GM21390 (cell line): Measurements from ENCODE around the gene HDAC7.

Experiments
- ATAC-seq: cut with Tn5 transposase; IDR thresholded peaks from one replicate; pipeline ENCODE4 v1.9.1; 2021; ENCODE audit not compliant: unreplicated experiment

The HDAC7 gene

GRCh38 chr12:47782372-47782770 is 37.3 kb downstream of the HDAC7 start:
- no peak for ATAC-seq

GRCh38 chr12:47781479-47782371 is 38.0 kb downstream of the HDAC7 start:
- ATAC-seq = no peak

- no peak for ATAC-seq
Observed at GRCh38 chr12:47779943-47780504, 39.7 kb downstream of the HDAC7 start.

GRCh38 chr12:47779301-47779942 is 40.3 kb downstream of the HDAC7 start:
- ATAC-seq = peak; percentile 81

- ATAC-seq = no peak
Observed at GRCh38 chr12:47778881-47779280, 40.8 kb downstream of the HDAC7 start.

GRCh38 chr12:47777741-47778558 is 41.8 kb downstream of the HDAC7 start:
- no peak for ATAC-seq

- no peak for ATAC-seq
Observed at GRCh38 chr12:47777151-47777550, 42.6 kb downstream of the HDAC7 start.

- no peak for ATAC-seq
Observed at GRCh38 chr12:47776471-47777143, 43.1 kb downstream of the HDAC7 start.

GRCh38 chr12:47775100-47775911 is 44.4 kb downstream of the HDAC7 start:
- no peak for ATAC-seq

- no peak for ATAC-seq
Observed at GRCh38 chr12:47774663-47775062, 45.0 kb downstream of the HDAC7 start.

- no peak for ATAC-seq
Observed at GRCh38 chr12:47773858-47774580, 45.7 kb downstream of the HDAC7 start.

GRCh38 chr12:47773062-47773857 is 46.4 kb downstream of the HDAC7 start, which contains the start of gene SLC48A1:
TSS of gene SLC48A1 (plus strand) at chr12:47773238. CDS start at chr12:47773305, 67 bp downstream.
- peak; percentile 79 for ATAC-seq

- no peak for ATAC-seq
Observed at GRCh38 chr12:47772738-47773061, 47.0 kb downstream of the HDAC7 start.

- no peak for ATAC-seq
Observed at GRCh38 chr12:47772094-47772660, 47.5 kb downstream of the HDAC7 start.

GRCh38 chr12:47771304-47771703 is 48.4 kb downstream of the HDAC7 start:
- ATAC-seq = no peak

- ATAC-seq = no peak
Observed at GRCh38 chr12:47770086-47770726, 49.5 kb downstream of the HDAC7 start.
